ENCODE results near the gene ZNF423. TPM values are rescaled to one million over a fixed set of nuclear protein-coding genes. Genes with fewer than 3 reads are reported as not detected.

The ZNF423 gene
- polyA plus RNA-seq, 3 donors = 24.5 to 27.3 (median 26.2) TPM

- no peak for DNase-seq (ENCODE audit: low read depth in 3 of 3, low spot score in 2 of 3)
Measured at GRCh38 chr16:49634235-49635008, 221.5 kb downstream of the ZNF423 start.

DNA sequence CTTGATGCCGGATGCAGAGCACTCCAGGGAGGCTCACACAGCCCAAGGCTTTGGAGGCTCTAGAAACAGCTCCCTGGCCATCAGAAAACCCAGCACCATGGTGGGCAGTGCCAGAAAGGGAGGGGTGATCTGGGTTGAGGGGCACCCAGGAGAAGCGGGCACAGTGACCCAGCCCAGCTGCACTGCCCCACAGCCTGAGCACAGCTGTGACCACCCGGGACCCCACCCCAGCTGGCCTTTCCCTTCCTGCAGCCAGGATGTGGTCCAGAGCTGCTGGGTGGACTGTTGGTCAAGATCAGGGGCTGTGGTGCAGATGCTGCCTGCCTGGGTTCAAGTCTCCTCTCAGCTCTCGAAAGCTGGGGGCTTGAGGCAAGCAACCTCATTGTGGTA is 223.1 kb downstream of the ZNF423 start:
- no peak for DNase-seq (ENCODE audit: low read depth in 3 of 3, low spot score in 2 of 3)

GRCh38 chr16:49632086-49632794 is 223.7 kb downstream of the ZNF423 start:
- no peak for DNase-seq (ENCODE audit: low read depth in 3 of 3, low spot score in 2 of 3)

GRCh38 chr16:49631187-49632041 is 224.5 kb downstream of the ZNF423 start:
- DNase-seq (ENCODE audit: low read depth in 3 of 3, low spot score in 2 of 3) = no peak

DNA sequence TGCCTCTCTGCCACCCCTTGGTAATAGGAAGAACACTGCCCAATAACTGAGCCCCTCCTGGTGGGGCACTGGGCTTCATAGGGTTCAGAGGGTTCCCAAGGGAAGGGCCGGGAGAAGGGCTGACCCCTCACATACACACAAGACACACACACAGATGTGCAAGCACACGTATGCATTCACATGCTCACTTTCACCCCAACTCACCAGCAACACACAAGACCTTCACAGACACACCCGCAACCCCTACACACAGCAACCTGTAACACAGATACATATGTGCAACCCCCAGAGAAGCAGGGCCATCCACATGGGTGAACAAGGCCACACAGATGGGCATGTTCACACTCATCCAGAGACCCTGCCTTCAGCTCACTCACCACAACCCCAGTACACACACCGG is 225.1 kb downstream of the ZNF423 start:
- DNase-seq (ENCODE audit: low read depth in 3 of 3, low spot score in 2 of 3) = no peak

- DNase-seq (ENCODE audit: low read depth in 3 of 3, low spot score in 2 of 3) = no peak
Measured at GRCh38 chr16:49629851-49630250, 226.1 kb downstream of the ZNF423 start.

DNA sequence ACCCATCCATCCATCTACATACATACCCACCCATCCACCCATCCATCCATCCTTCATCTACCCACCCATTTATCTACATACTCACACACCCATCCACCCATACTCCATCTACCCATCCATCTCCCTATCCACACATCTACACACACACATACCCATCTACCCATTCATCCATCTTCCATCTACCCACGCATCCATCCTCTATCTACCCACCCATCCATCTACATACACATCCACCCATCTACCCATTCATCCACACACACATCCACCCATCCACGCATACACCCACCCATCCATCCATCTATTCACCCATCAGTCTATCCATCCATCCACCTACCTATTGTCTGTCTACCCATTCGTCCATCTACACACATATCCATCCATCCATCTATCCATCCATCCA is 227.8 kb downstream of the ZNF423 start:
- DNase-seq (ENCODE audit: low read depth in 3 of 3, low spot score in 2 of 3) = no peak

- no peak for DNase-seq (ENCODE audit: low read depth in 3 of 3, low spot score in 2 of 3)
Measured at GRCh38 chr16:49625311-49626065, 230.4 kb downstream of the ZNF423 start.

GRCh38 chr16:49623501-49624266 is 232.2 kb downstream of the ZNF423 start:
- DNase-seq (ENCODE audit: low read depth in 3 of 3, low spot score in 2 of 3) = no peak

GRCh38 chr16:49622421-49623402 is 233.2 kb downstream of the ZNF423 start:
- DNase-seq (ENCODE audit: low read depth in 3 of 3, low spot score in 2 of 3) = no peak

DNA sequence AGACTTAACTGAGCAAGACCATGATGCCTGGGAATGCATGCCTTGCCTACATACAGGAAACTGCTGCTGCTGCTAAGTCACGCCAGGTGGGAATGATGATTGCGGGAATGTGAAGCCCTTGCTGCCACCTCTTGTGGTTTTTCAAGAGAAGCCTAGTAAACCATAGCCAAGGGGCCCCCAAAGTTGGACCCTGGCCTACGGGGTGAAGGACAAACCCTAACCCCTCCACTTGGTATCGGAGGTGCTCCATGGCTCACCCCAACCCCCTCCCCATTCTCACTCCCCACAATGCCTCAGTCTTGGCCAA is 233.9 kb downstream of the ZNF423 start:
- DNase-seq (ENCODE audit: low read depth in 3 of 3, low spot score in 2 of 3) = no peak

DNA sequence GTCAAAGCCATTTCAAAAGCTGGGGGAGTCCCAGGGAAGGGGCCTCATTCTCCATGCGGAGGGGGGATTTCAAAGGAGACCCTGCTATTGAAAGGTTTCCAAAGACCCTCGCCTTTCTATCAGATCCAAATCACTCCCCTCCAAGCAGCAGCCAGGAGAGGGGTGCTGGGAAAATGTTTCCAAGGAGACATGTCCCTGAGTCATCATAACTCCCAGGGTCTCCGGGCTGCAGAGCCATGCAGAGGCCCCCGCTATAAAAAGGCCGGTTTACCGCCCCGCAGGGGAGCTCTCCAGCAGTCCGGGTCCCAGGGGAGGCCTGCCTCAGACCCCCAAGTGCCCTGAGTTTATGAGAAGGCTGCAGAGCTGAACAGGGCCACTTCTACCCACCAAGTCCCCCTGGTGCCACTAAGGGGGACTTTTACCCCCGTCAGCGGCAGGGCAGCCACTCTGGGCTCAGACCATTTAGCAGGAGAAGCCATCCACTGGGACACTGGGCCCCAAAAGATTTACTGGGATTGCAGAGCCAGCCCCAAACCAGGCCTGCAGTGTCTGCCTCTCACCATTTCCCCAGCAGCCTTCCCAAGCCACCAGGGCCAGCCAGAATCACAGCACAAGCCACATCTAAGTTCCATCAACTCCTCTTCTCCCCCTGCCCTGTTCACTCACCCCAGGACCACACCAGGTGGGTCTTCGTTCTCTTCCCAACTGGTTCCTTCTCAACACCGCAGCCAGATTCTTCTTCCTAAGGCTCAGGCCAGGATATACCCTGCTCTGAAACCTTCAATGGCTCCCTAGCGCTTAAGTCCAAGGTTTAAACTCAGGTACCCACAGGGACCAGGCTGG is 234.4 kb downstream of the ZNF423 start:
- no peak for DNase-seq (ENCODE audit: low read depth in 3 of 3, low spot score in 2 of 3)

DNA sequence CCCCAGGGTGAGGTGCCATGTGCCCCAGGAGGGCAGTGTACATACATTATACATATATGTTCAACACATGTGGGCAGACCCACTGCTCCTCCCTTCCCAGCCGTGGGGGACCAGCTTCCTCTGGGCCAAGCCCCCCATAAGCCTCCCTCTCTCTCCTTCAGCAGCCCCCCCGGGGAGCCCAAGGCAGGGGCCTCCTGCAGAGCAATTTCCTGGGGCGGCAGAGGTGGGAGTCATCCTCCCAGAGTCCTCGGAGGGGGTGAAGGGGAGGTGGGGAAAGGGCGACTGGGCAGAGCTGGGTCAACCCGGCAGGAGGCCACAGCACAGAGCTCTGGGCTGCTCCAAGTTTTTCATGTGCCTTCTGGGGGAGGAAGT is 235.1 kb downstream of the ZNF423 start:
- DNase-seq (ENCODE audit: low read depth in 3 of 3, low spot score in 2 of 3) = no peak

DNA sequence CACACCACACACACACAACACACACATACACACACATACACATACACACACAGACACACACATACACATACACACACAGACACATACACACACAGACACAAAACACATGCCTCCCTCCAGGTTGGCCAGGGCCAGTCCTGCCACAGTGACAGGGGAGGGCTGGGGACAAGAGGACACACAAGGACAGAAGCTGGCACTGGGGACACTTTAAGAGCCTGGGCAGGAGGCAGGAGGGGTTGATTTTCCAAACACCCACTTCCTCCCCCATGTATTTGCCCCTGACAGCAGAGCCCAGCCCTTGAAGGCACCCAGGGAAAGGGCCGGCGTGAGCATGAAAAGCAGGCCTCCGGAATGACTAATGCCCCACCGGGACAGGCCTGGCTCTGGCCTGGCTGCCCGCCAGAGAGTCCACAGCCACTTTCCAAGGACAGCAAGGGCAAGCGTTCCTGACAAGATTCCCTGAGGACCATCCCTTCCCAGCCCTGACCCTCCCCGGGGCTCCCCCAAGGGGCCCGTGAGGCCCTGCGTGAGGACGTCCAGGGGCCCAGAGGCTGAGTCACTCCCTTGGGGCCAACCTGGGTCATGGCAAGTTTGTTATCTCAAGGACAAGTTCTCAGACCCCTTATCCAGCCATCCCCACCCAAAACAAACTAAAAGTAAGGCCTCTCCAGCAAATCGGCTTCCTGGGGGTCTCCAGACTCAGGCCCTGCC is 235.6 kb downstream of the ZNF423 start:
- DNase-seq (ENCODE audit: low read depth in 3 of 3, low spot score in 2 of 3) = no peak

- no peak for DNase-seq (ENCODE audit: low read depth in 3 of 3, low spot score in 2 of 3)
Measured at GRCh38 chr16:49619811-49620157, 236.1 kb downstream of the ZNF423 start.

- DNase-seq (ENCODE audit: low read depth in 3 of 3, low spot score in 2 of 3) = no peak
Measured at GRCh38 chr16:49618955-49619354, 237.0 kb downstream of the ZNF423 start.

GRCh38 chr16:49617710-49618330 is 238.1 kb downstream of the ZNF423 start:
- DNase-seq (ENCODE audit: low read depth in 3 of 3, low spot score in 2 of 3) = no peak

Measured in right renal cortex interstitium (tissue), 3 donors.